DMS53 treated with DMSO at 0.1 percent for 48 hours (cell line): ENCODE results near the gene CALN1.

Experiments
- DNase-seq: peaks from one replicate; lab custom pipeline; 2025; ENCODE audit not compliant: unreplicated experiment; lab: John Stamatoyannopoulos, UW

Gene CALN1

DNA sequence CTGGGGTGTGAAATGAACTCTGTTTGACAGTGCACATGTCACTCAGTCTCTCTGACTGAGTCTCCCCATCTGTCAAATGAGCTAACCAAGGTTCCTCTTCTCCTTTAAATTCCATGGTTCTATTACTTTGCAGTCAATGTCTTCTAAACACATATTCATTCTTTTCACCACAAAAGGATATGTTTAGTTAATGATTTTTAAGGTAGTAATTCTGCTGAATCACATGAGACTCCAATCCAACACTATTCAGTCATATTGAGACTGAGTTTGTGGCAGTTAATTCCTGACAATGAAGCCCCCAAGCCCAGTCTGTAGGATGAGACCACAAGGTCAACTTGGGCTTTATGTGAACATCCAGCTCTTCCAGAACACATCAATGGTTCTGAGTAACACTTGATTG, 85.3 kb downstream of the CALN1 start:
- DNase-seq: no peak

DNA sequence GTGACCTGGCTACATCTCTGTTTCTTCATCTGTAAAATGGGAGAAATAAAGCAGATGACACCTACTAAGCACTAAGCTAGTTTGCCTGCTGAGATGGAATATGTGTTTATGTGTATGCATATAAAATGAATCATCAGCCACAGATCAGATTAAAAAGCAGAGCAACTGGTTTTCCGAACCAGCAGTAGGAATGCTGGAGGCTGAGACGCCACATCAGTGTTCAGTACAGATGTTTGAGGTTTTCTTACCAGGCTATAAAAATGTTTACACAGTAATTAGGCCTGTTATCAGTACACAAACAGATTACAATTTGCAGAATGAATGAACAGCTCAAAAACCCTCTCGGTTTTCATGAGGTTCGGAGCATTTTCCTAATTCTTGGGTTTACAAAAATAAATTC, 85.8 kb downstream of the CALN1 start:
- DNase-seq: no peak

DNA sequence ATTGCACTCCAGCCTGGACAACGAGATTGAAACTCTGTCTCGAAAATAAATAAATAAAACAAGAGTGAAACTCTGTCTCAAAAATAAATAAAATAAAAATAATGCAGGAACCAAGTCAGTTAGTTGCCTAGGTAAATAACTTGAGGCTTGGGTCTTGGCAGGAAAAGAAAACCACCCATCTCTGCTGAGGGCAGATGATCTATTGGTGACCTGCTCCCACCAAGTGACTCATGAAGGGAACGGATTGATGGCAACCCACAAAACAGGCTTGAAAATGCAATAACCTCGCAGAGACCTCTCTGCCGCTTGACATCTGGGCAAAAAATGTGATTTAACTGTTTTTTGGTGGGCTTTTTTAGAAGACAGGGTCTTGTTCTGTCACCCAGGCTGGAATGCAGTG, 86.6 kb downstream of the CALN1 start:
- no peak for DNase-seq

DNA sequence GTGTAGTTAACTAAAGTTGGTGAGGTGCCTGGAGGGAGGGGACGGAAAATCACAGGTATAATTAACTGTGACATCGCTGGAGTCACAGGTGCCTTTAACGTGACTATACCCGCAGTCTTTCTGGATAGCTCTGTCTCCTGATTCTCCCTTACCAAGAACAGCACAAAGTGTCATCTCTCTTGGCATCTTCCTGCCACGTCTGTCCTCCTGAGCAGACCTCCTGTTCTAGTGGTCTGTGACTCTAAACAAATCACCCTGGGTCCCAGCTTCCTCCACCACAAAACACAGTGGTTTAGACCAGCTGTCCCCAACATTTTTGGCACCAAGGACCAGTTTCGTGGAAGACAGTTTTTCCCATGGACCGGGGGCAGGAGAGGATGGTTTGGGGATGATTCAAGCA, 90.5 kb downstream of the CALN1 start:
- DNase-seq: no peak

DNA sequence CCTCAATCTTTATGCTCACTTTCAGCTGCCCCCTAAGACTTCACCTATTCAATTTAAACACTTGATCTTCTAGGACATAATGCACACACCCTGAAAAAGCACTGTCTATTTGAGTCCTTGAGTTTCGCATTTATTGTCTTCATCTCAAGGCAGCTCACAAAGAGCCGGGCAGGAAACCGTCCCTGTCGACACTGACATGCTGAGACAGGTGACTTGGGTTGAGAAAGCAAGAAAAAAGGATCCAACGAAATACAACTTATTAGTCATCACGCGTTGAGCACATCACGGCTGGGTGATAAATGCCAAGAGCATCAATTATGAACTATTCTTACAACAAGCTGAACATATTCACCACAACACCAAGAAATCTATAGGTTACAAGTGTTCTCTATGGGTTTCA, 91.1 kb downstream of the CALN1 start:
- DNase-seq: no peak

DNA sequence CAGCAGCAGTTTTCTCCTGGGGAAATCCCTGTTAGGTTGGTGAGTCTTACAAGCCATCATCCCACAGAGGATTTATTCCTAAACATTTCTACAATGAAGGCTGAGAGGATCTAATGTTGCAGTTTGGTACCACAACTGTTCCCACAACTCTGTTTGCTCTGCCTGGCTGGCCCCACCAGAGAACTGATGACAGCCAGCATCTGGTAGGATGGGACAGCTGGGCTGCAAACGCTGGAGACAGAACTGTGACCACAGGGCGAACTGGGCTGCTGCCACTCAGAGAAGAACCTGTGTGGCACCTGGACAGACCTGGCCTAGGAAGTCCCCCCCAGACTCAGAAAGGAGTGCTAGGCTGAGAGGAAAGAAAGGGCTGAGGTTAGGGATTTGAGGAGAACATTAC, 94.8 kb downstream of the CALN1 start:
- DNase-seq: no peak

DNA sequence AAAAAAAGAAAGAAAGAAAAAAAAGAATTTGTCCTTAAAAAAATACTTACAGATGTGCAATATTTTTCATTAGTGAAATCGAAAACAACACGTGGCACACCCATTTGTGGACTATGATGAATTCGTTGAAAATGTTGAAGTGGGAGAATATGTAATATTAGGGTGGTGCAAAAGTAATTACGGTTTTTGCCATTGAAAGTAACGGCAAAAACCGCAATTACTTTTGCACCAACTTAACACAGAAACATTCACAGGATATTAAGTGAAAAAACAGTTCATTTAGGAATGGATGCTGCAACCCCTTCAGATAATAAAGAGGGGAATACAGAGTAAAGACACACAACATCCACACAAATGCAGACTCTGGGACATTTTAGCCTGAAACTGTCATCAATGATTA, 96.0 kb downstream of the CALN1 start:
- no peak for DNase-seq

DNA sequence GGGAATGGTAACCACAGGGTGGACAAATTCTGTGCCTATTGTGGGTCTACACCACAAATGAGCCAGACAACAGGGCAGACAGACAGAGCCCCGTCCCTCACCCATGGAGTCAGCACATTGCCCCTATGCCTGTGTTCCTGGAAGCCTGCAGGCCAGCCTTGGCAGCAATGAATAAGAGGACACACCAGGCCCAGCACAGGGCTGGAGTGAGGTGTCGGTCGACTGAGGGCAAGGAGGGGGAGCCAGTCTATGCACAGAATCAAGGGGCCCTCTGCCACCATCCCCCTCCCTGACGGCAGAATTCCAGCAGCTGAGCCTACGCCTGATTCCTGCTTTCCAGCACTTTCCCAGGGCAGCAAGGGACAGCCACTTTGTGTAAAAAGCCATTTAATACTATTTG, 98.2 kb downstream of the CALN1 start:
- no peak for DNase-seq

DNA sequence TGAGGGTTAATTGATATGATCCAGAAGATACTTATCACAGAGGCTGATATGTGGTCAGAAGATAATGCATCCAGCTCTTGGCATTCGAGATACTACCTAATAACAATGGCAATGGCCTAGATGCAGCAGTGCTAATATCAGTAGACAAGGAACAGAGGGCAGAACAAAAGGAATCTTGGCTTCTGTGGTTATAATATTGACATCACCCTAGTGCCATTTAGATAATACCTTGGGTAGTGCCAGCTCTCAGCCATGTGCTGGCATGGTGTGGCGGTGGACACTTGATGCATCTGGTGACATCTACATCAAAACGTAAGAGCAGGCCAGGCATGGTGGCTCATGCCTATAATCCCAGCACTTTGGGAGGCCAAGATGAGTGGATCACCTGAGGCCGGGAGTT, 101.8 kb downstream of the CALN1 start:
- DNase-seq: no peak

DNA sequence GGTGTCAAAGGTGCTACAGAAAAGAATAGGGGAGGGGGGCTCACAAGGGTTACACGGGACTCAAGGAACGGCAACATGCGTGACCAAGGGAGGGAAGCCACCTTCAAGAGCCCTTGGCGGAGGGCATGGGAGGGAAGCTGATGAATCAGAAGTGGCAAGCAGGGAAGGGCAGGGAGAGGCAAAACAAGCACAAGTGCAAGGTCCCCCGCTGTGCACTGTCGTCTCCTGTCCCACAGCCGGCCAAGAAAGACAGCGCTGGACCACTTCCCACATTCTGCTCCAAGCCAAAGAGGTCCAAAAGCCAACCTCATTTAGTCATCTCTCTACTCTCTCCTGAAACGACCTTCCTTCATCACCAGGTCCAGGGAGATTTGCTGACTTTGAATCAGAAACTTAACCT, 102.7 kb downstream of the CALN1 start:
- no peak for DNase-seq

DNA sequence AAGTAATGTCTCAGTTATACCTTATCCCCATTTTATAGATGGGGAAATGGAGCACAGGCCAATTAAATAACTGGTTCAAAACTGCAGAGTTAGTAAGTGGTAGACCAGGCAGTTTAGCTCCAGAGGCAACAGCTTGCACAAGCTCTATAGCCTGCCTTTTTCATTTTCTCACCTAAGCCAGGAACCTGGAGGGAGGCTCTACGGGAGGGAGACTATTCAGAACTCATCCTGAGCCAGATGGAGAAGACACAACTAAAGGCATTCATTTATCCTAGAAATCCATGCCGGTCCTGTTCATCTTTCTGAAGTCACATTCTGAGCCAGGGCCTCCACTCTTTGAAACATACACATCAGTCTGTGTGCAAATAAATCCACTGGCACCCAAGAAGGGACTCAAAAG, 103.2 kb downstream of the CALN1 start:
- no peak for DNase-seq

DNA sequence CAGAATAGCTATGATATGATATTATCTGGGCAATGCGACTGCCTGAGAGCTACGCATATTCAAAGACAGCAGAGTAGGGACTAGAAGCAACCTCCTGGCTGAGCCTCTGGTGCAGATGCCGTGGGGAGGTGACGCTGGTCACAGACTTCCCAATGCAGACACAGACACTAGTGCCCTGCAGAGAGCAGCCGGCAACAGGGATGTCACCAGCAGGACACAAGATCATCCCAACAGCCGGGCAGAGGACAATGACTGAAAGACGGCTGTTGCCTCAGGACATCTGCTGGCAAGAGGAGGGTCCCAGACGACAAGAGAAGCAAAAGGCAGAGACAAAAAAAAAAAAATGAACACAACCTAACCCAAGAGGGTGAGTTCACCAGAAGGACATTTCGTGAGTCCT, 104.6 kb downstream of the CALN1 start:
- no peak for DNase-seq

DNA sequence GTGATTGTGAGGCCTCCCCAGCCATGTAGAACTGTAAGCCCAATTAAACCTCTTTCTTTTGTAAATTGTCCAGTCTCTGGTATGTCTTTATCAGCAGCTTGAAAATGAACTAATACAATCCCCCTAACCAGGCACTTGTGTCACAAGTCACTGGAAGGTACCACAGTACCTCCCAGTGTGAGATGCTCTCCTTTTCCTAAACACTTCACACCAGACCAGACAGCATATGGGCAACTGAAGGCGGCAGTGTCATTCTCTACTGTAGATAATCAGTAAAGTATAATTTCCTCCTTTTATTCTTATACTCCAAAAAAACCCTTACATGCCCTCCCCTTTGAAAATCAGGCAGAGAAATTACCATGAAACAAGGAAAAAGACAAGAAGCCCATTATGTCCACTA, 113.2 kb downstream of the CALN1 start:
- no peak for DNase-seq

DNA sequence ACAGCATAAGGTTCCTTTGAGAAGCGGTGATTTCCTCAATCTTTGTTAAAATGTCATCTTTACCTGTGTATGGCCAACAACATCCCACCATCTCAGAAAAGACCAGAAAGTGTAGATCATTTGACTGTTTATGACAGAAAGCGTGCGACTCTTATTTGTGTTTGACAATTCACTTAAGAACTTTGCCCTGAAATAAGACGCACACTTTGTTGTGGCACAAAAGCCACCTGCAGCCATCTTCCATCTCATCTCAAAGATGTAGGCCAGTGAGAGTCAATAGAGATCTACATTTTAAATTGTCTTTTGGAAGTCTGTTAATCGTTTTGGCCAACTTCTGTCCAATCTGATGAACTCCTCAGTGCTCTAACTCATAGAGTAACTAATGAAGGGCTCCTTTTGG, 114.0 kb downstream of the CALN1 start:
- no peak for DNase-seq

DNA sequence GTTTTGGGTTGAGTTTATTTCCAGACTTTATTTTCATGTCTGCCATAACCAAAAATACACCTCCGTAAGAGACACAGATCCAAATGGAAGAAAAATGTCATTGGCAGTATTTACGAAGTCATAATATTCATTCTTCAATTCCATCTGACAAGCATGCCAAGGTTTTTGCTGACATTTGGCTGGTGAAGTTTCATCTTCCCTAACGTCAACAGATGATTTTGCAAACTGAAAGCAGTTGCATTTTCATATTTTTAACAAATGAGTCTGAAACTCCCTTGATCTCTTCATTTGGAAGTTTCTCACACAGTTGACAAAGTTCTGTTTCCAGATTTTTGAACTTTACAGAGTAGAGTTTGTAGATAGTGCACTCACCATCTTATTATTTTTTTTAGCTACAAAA, 114.5 kb downstream of the CALN1 start:
- DNase-seq: no peak

DNA sequence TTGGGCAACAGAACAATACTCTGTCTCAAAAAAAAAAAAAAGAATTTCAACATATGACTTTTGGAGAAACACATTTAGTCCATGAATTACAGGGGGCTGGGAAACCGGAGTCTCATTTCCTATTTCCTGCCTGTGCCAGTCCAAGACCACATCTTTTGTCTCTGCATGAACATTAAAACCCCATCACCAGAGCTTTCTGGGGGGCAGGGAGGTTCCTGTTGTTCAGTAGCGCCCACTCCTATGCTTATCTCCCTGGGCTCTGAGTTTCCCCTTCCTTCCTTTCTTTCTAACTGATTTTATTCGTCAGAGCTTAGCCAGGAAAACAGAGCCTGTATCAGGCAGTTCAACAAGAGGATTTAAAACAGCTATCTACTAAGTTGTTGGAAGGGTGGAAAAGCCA, 119.3 kb downstream of the CALN1 start:
- no peak for DNase-seq

DNA sequence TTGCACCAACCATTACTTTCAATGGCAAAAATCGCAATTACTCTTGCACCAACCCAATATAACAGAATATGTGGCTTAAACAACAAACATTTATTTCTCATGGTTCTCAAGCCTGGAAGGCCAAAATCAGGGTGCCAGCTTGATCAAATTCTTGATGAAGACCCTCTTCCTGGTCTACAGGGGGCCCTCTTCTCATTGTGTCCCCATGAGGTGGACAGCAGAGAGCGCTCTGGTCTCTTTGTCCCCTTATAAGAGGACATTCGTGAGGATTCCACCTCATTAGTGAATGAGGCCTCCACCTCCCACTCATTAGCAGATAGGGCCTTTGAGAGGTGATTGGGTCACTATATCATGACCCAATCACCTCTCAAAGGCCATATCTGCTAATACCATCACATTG, 120.0 kb downstream of the CALN1 start:
- no peak for DNase-seq

DNA sequence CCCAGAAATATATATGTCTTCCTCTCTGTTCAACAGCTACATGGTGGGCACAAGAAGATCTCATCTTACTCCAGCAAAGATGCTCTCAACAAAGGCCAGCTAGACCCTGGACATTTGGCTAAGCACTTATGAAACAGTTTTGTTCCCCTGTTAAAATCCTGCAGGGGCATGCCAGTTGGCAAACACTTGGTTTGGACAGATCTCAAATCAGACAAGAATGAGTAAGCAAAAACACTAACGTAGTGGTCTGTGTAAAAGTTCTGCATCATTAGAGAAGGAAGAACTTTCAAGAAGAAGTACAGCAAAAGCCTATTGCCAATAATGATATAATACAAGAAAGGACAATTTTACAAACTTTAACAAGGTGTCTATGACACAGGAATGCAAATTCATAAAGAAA, 125.6 kb downstream of the CALN1 start:
- DNase-seq: no peak

DNA sequence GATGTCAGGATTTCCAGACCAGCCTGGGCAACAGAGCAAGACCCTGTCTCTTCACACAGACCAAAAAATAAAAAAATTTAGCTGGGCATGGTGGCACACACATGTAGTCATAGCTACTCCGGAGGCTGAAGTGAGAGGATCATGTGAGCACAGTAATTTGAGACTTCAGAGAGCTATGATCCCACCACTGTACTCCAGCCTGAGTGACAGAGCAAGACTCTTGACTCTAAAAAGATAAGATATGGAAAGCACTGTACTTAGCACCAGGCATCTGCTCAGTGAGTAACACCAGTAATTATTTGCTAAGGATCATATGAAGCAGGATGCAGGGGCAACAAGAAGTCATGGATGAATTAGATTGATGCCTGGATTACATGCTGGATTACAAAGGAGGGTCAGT, 128.8 kb downstream of the CALN1 start:
- DNase-seq: no peak

DNA sequence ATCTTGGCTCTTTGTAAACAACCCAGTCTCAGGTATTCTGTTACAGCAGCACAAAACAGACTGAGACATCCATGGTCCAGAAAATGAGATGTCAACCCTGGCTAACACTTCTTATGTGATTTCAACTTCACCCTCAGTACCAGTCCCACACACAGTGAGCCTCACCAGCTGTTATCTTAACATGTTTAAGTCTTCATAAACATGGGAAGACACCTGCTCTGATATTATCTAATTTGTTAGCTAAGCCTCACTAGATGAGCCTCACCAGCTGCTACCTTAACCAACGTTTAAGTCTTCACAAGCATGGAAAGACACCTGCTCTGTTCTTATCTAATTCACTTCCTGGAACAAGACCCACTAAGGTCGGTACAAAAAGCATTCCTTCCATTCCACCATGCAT, 130.8 kb downstream of the CALN1 start:
- DNase-seq: no peak

DNA sequence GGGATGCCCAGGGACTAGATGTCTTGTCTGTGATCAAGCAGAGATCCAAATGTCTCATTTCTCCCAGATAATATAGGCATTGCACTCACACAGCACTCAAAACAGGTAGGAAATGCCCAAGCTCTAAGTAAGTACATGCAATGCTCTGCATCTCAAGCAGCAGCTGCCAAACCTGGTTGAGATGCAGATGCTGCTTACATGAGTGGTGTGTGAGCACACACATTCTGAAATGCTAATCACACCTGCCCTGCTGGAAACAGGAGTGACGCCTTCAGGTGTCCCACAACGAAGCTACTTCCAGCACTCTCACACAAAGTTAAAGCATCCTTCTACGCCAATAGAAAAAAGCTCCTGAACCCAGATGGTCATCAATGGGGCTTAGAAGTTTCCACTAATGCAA, 132.9 kb downstream of the CALN1 start:
- DNase-seq: no peak

DNA sequence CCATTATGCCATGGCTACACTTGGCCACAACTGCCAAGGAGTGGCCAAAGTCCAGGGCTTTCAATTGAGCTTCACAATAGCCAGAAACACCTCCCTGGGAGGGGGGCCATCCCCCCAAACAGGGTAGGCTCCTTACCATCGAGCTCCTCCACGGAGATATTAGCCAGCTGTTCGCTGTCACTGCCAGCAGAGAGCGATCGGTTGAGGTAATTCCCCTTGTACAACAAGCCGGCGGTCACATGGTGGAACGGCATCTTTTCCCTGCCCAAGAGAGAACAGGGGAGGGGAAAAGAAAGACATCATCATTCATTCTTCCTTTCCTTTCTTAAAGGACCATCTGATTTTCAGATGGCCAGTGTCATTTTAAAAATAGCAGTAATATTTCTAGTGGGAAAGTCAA, 133.6 kb downstream of the CALN1 start:
- DNase-seq: no peak

DNA sequence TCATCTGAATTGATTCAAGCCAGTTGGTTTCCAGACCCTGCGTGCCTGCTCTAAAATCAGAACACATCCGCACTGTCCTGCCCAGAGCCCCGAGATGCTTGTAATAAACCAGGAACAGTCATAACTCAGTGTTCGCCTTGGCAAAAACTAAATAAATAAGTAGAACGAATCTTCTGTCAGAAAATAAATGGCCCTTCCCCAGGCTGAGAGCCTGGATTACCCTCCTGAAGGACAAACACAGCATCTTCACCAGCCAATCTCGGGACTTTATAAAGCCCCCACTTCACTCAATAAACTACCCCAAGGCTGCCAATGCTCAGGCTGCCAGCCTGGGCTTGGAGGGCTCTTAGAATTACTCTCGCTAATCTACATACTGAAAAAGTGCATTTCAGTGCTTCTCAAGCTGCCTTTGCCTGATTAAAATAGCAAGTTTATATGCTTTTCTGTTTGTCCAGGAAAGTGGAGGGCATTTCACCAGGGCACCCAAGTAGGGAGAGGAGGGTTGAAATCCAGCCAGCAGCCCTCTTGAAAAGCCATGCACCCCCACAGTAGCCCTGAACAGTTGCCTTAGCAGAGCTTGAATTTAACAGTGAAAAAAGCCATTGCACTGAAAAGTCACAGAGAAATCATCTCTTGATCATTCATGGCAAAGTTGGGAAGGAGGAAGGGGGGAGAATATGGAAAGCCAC, 136.6 kb downstream of the CALN1 start:
- DNase-seq: no peak

DNA sequence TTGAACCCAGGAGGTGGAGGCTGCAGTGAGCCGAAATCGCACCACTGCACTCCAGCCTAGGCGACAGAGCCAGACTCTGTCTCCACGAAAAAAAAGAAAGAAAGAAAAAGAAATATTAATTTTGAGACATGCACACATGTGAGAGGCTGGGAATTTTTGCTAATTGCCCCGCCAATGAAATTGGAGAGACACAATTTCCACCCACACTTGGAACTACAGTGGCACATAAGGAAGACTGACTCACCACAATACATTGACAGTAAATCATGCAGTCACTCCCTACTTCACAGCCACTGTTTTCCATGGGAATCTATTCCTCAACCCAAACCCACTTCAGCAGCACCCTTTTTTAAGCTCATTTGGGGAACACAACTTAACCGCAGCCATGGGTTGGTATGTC, 139.7 kb downstream of the CALN1 start:
- DNase-seq: no peak
